Liver (tissue), 9 donors: ENCODE results near the gene AMOTL1. TPM values are rescaled to one million over a fixed set of nuclear protein-coding genes. Genes with fewer than 3 reads are reported as not detected.

Experiments used
- DNase-seq: peaks from one replicate; pipeline ENCODE4 v3.0.0-alpha.2; 2017; ENCODE audit warnings: low spot score
- H3K27ac ChIP-seq, 2 donors: one replicate each; pipeline ENCODE4 v1.7.0; 2013; ENCODE audit warnings: inconsistent platforms in 2 of 2, low read length in 2 of 2, control low read depth in 1 of 2, low read depth in 1 of 2, mild to moderate bottlenecking in 1 of 2
- H3K27me3 ChIP-seq, 4 donors: one replicate each; pipeline versions ENCODE4 v1.6.1 to v1.7.0; 2013; ENCODE audit warnings: low read length in 3 of 4, inconsistent platforms in 1 of 4, mild to moderate bottlenecking in 1 of 4, moderate library complexity in 1 of 4; ENCODE audit not compliant: control insufficient read depth in 4 of 4, insufficient read depth in 4 of 4
- H3K36me3 ChIP-seq, 4 donors: one replicate each; pipeline versions ENCODE4 v1.6.1 to v1.7.0; 2013; ENCODE audit warnings: low read length in 3 of 4, mild to moderate bottlenecking in 3 of 4, low read depth in 1 of 4, moderate library complexity in 1 of 4; ENCODE audit not compliant: control insufficient read depth in 4 of 4, insufficient read depth in 3 of 4
- H3K4me1 ChIP-seq, 4 donors: one replicate each; pipeline versions ENCODE4 v1.6.1 to v1.7.0; 2013; ENCODE audit warnings: low read length in 3 of 4, mild to moderate bottlenecking in 3 of 4, moderate library complexity in 1 of 4; ENCODE audit not compliant: control insufficient read depth in 4 of 4, insufficient read depth in 4 of 4
- H3K4me3 ChIP-seq, 3 donors: one replicate each; pipeline versions ENCODE4 v1.6.1 to v1.7.0; 2013; ENCODE audit warnings: low read length in 3 of 3, control low read depth in 1 of 3, low read depth in 1 of 3, mild to moderate bottlenecking in 1 of 3
- H3K9ac ChIP-seq, 2 donors: one replicate each; pipeline ENCODE4 v1.7.0; 2013; ENCODE audit warnings: low read length in 2 of 2, mild to moderate bottlenecking in 2 of 2, moderate library complexity in 2 of 2, control low read depth in 1 of 2, low read depth in 1 of 2
- H3K9me3 ChIP-seq, 4 donors: one replicate each; pipeline versions ENCODE4 v1.6.1 to v1.7.0; 2013; ENCODE audit warnings: low read length in 3 of 4; ENCODE audit not compliant: control insufficient read depth in 4 of 4
- EGR1 ChIP-seq, 2 donors: IDR thresholded peaks; 2 replicates each; pipeline ENCODE4 v1.6.1; 2016 to 2018; ENCODE audit warnings: antibody characterized with exemption in 2 of 2, low read depth in 2 of 2
- FOXA1 ChIP-seq: IDR thresholded peaks from 2 replicates; pipeline ENCODE4 v1.6.1; 2016; ENCODE audit warnings: antibody characterized with exemption
- FOXA2 ChIP-seq: IDR thresholded peaks from 2 replicates; pipeline ENCODE4 v1.6.1; 2016; ENCODE audit warnings: antibody characterized with exemption
- GABPA ChIP-seq, 2 donors: IDR thresholded peaks in 1 of 2; conservative IDR thresholded peaks in 1 of 2; 2 replicates each; pipeline ENCODE4 v1.6.1; 2016; ENCODE audit warnings: antibody characterized with exemption in 2 of 2, mild to moderate bottlenecking in 1 of 2, moderate library complexity in 1 of 2
- HNF4A ChIP-seq, 2 donors: conservative IDR thresholded peaks; 2 replicates each; pipeline ENCODE4 v1.6.1; 2016; ENCODE audit warnings: antibody characterized with exemption in 2 of 2, mild to moderate bottlenecking in 2 of 2
- HNF4G ChIP-seq: IDR thresholded peaks from 2 replicates; pipeline ENCODE4 v1.6.1; 2016; ENCODE audit warnings: antibody characterized with exemption
- JUND ChIP-seq, 2 donors: IDR thresholded peaks; 2 replicates each; pipeline ENCODE4 v1.6.1; 2016; ENCODE audit warnings: antibody characterized with exemption in 2 of 2
- NR2F2 ChIP-seq: IDR thresholded peaks from 2 replicates; pipeline ENCODE4 v1.6.1; 2016; ENCODE audit warnings: antibody characterized with exemption
- RAD21 ChIP-seq, 2 donors: IDR thresholded peaks; 2 replicates each; pipeline ENCODE4 v1.6.1; 2016; ENCODE audit warnings: antibody characterized with exemption in 2 of 2, mild to moderate bottlenecking in 2 of 2
- SP1 ChIP-seq: IDR thresholded peaks from 2 replicates; pipeline ENCODE4 v1.6.1; 2018; ENCODE audit warnings: antibody characterized with exemption, mild to moderate bottlenecking
- TAF1 ChIP-seq: conservative IDR thresholded peaks from 2 replicates; pipeline ENCODE4 v1.6.1; 2016; ENCODE audit warnings: antibody characterized with exemption, mild to moderate bottlenecking
- YY1 ChIP-seq: IDR thresholded peaks from 2 replicates; pipeline ENCODE4 v1.6.1; 2016; ENCODE audit warnings: antibody characterized with exemption, mild to moderate bottlenecking
- WGBS: extraction: QIAGEN DNeasy Blood & Tissue Kit; methylation state at CpG from one replicate; pipeline ENCODE4 v1.1.7; 2013; 5-methylcytosine and 5-hydroxymethylcytosine counted together
- polyA plus RNA-seq, 2 donors: library from polyadenylated mRNA; stranded (reverse) in 1 of 2; unstranded in 1 of 2; fragments of 200-250 nt in 1 of 2; fragments of >200 nt in 1 of 2; fragmentation: Nextera tagmentation in 1 of 2; extraction: Ambion mirVana in 1 of 2; gene quantifications; one replicate each; pipeline versions ENCODE4 v1.2.1 to v1.2.3, GENCODE V29; 2013 to 2015
- total RNA-seq, 2 donors: library from RNA; depleted of rRNA; stranded (reverse); fragments of >200 nt; gene quantifications; one replicate each; pipeline ENCODE4 v1.2.3, GENCODE V29; 2014
- TF ChIP-seq, protein P1 (sequence below): fragments of 150-350 bp; IDR thresholded peaks from 2 replicates; pipeline ENCODE4 v1.5.1; 2017; ENCODE audit warnings: improper control_type of control experiment, low read depth, low read length; ENCODE audit not compliant: missing input control
- TF ChIP-seq, protein P2 (sequence below): IDR thresholded peaks from 2 replicates; pipeline ENCODE4 v1.6.1; 2016; ENCODE audit warnings: antibody characterized with exemption, mild to moderate bottlenecking
- TF ChIP-seq, protein P3 (sequence below): IDR thresholded peaks from 2 replicates; pipeline ENCODE4 v1.6.1; 2016; ENCODE audit warnings: antibody characterized with exemption
- TF ChIP-seq, protein P4 (sequence below): IDR thresholded peaks from 2 replicates; pipeline ENCODE4 v1.6.1; 2016; ENCODE audit warnings: antibody characterized with exemption
- donor health status: healthy.
- donor health status: healthy.
- donor health status: healthy.
- donor health status: healthy.
- donor health status: healthy.

AMOTL1 gene
- total and polyA plus RNA-seq, 4 donors, result 2.2 to 29.5 (median 7.2) TPM

DNA sequence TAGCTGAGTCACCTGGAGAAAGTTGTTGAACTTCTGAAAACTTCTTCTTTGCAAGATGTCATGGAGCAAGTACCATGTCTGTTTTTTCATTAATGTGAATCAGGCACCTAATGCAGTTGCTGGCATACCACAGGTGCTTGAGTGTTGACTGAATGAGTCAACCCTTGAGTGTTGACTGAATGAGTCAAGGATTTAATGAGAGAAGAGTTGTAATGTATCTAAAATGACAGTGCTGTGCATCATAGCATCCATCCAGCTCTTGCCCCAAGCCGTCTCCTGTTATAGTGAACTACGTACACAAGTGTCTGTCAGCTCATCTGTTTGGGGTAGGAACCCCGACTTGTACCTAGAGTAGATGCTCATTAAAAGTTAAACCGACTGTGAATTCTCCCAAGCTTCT lies 112.1 kb downstream of the AMOTL1 start:
- Histone ChIP-seq H3K27ac (no peak overlapping the region), H3K4me3 (no peak overlapping the region), H3K36me3 (peaks cover 3 to 40% (median 17%) of the 10 kb centered on the region in 4 donors), H3K9ac (no peak overlapping the region), H3K27me3 (no peaks in the 10 kb centered on the region), H3K4me1 (no peaks in the 10 kb centered on the region), H3K9me3 (no peaks in the 10 kb centered on the region)
- no peak for TF ChIP-seq RAD21 (IDR thresholded peaks at IDR 0.05)
- TF ChIP-seq, protein P1, sequence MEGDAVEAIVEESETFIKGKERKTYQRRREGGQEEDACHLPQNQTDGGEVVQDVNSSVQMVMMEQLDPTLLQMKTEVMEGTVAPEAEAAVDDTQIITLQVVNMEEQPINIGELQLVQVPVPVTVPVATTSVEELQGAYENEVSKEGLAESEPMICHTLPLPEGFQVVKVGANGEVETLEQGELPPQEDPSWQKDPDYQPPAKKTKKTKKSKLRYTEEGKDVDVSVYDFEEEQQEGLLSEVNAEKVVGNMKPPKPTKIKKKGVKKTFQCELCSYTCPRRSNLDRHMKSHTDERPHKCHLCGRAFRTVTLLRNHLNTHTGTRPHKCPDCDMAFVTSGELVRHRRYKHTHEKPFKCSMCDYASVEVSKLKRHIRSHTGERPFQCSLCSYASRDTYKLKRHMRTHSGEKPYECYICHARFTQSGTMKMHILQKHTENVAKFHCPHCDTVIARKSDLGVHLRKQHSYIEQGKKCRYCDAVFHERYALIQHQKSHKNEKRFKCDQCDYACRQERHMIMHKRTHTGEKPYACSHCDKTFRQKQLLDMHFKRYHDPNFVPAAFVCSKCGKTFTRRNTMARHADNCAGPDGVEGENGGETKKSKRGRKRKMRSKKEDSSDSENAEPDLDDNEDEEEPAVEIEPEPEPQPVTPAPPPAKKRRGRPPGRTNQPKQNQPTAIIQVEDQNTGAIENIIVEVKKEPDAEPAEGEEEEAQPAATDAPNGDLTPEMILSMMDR, result no peak
- TF ChIP-seq FOXA1, result no peak
- TF ChIP-seq JUND (IDR thresholded peaks at IDR 0.05), result no peak
- no peak for TF ChIP-seq EGR1 (IDR thresholded peaks at IDR 0.05; ENCODE audit: low read depth in 2 of 2)
- TF ChIP-seq TAF1, result no peak
- TF ChIP-seq SP1, result no peak
- TF ChIP-seq GABPA (IDR thresholded peaks at IDR 0.05 in 1 of 2, conservative IDR thresholded peaks at IDR 0.05 in 1 of 2), result no peak
- TF ChIP-seq YY1, result no peak
- TF ChIP-seq, protein P2, sequence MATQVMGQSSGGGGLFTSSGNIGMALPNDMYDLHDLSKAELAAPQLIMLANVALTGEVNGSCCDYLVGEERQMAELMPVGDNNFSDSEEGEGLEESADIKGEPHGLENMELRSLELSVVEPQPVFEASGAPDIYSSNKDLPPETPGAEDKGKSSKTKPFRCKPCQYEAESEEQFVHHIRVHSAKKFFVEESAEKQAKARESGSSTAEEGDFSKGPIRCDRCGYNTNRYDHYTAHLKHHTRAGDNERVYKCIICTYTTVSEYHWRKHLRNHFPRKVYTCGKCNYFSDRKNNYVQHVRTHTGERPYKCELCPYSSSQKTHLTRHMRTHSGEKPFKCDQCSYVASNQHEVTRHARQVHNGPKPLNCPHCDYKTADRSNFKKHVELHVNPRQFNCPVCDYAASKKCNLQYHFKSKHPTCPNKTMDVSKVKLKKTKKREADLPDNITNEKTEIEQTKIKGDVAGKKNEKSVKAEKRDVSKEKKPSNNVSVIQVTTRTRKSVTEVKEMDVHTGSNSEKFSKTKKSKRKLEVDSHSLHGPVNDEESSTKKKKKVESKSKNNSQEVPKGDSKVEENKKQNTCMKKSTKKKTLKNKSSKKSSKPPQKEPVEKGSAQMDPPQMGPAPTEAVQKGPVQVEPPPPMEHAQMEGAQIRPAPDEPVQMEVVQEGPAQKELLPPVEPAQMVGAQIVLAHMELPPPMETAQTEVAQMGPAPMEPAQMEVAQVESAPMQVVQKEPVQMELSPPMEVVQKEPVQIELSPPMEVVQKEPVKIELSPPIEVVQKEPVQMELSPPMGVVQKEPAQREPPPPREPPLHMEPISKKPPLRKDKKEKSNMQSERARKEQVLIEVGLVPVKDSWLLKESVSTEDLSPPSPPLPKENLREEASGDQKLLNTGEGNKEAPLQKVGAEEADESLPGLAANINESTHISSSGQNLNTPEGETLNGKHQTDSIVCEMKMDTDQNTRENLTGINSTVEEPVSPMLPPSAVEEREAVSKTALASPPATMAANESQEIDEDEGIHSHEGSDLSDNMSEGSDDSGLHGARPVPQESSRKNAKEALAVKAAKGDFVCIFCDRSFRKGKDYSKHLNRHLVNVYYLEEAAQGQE, result no peak
- TF ChIP-seq FOXA2, result no peak
- no peak for TF ChIP-seq HNF4G
- TF ChIP-seq, protein P3, sequence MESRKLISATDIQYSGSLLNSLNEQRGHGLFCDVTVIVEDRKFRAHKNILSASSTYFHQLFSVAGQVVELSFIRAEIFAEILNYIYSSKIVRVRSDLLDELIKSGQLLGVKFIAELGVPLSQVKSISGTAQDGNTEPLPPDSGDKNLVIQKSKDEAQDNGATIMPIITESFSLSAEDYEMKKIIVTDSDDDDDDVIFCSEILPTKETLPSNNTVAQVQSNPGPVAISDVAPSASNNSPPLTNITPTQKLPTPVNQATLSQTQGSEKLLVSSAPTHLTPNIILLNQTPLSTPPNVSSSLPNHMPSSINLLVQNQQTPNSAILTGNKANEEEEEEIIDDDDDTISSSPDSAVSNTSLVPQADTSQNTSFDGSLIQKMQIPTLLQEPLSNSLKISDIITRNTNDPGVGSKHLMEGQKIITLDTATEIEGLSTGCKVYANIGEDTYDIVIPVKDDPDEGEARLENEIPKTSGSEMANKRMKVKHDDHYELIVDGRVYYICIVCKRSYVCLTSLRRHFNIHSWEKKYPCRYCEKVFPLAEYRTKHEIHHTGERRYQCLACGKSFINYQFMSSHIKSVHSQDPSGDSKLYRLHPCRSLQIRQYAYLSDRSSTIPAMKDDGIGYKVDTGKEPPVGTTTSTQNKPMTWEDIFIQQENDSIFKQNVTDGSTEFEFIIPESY, result no peak
- no peak for TF ChIP-seq NR2F2
- 98% methylated on average over 4 of the region's 4 CpGs for WGBS
- no peak for DNase-seq

- H3K27ac ChIP-seq, result no peak overlapping the region
- 83% methylated on average over 2 of the region's 2 CpGs for WGBS
These were observed 114.8 kb downstream of the AMOTL1 start for GRCh38 chr11:94882931-94883330.

More at GRCh38 chr11:94882931-94883330, 114.8 kb downstream of the AMOTL1 start:
- no peaks in the 10 kb centered on the region for H3K4me1 ChIP-seq
- TF ChIP-seq HNF4A (conservative IDR thresholded peaks at IDR 0.05), result no peak
- TF ChIP-seq, protein P4, sequence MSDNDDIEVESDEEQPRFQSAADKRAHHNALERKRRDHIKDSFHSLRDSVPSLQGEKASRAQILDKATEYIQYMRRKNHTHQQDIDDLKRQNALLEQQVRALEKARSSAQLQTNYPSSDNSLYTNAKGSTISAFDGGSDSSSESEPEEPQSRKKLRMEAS, result no peak
- no peak for TF ChIP-seq JUND (IDR thresholded peaks at IDR 0.05)
- TF ChIP-seq FOXA1, result no peak
- TF ChIP-seq RAD21 (IDR thresholded peaks at IDR 0.05), result no peak
- TF ChIP-seq HNF4G, result no peak
- TF ChIP-seq, protein P1, result no peak
- peaks cover 0 to 15% (median 5%) of the 10 kb centered on the region in 4 donors for H3K36me3 ChIP-seq
- no peak for DNase-seq
- H3K4me3 ChIP-seq, result no peak overlapping the region
- H3K27me3 ChIP-seq, result no peaks in the 10 kb centered on the region
- no peak overlapping the region for H3K9ac ChIP-seq
- no peaks in the 10 kb centered on the region for H3K9me3 ChIP-seq
